LNCaP clone FGC (cell line): ENCODE results near the gene CARMIL3.
A peak's percentile ranks its signal among the peaks of the same experiment; 100 is the strongest.
"Not testable (repeated sequence)": the region's sequence is repeated elsewhere in the genome, so short reads cannot be mapped to it uniquely, and the experiment has no call there.

ENCODE experiments used
- DNase-seq: peaks from one replicate; pipeline ENCODE4 v3.0.0-alpha.2; 2011; ENCODE audit warnings: low read depth
- H3K4me3 ChIP-seq: 2 replicates; pipeline ENCODE4 v1.5.1; 2011; ENCODE audit warnings: mild to moderate bottlenecking, low read depth, low read length, control low read depth
- CTCF ChIP-seq: IDR thresholded peaks from 2 replicates; pipeline ENCODE4 v1.5.1; 2012; ENCODE audit warnings: mild to moderate bottlenecking; ENCODE audit not compliant: control insufficient read depth, insufficient read depth; ENCODE audit errors: extremely low read depth

The CARMIL3 gene

GRCh38 chr14:24032727-24033418 lies 18.9 kb upstream of the CARMIL3 start:
- no peak overlapping the region for H3K4me3 ChIP-seq
- no peak for TF ChIP-seq CTCF
- no peak for DNase-seq

GRCh38 chr14:24035769-24036168 lies 16.0 kb upstream of the CARMIL3 start:
- peak overlapping the region; percentile 57 for H3K4me3 ChIP-seq
- not testable (repeated sequence) for DNase-seq

GRCh38 chr14:24036169-24036962 lies 15.4 kb upstream of the CARMIL3 start:
- H3K4me3 ChIP-seq = peak overlapping the region; percentile 57
- peak; percentile 73 for TF ChIP-seq CTCF
- DNase-seq = peak; percentile 36

- DNase-seq = not testable (repeated sequence)
- H3K4me3 ChIP-seq = peak overlapping the region; percentile 57
Observed at GRCh38 chr14:24036963-24037657, 14.7 kb upstream of the CARMIL3 start.

GRCh38 chr14:24037658-24038037 lies 14.2 kb upstream of the CARMIL3 start:
- TF ChIP-seq CTCF = no peak
- no peak overlapping the region for H3K4me3 ChIP-seq
- no peak for DNase-seq

GRCh38 chr14:24038686-24039085 lies 13.1 kb upstream of the CARMIL3 start:
- no peak overlapping the region for H3K4me3 ChIP-seq
- no peak for DNase-seq
- TF ChIP-seq CTCF = no peak

- H3K4me3 ChIP-seq = no peak overlapping the region
- DNase-seq = no peak
- TF ChIP-seq CTCF = no peak
Observed at GRCh38 chr14:24040692-24041091, 11.1 kb upstream of the CARMIL3 start.
